B cell (primary cell): ENCODE results near the gene FUOM. TPM values are rescaled to one million over a fixed set of nuclear protein-coding genes. Genes with fewer than 3 reads are reported as not detected.

ENCODE experiments used
- ATAC-seq: fragments of 200-7000 bp; cut with Tn5 transposase; one replicate; pipeline ENCODE4 v1.10.0; 2021; ENCODE audit warnings: low read depth, mild to moderate bottlenecking, moderate number of reproducible peaks, moderate library complexity
- CTCF ChIA-PET: fragments of 350-600 bp; sonication (Branson Sonifier 250); formaldehyde crosslinking; loops from one replicate; lab custom pipeline; 2021; ENCODE audit warnings: antibody characterized with exemption, inconsistent platforms; lab: Charles Lee
- POLR2A ChIA-PET: fragments of 350-600 bp; sonication (Branson Sonifier 250); formaldehyde crosslinking; loops from one replicate; lab custom pipeline; 2021; ENCODE audit warnings: antibody characterized with exemption; lab: Charles Lee
- DNase-seq: peaks from one replicate; pipeline ENCODE4 v3.0.0; 2013
- H2AFZ ChIP-seq: 2 replicates; pipeline ENCODE4 v1.6.1; 2012; ENCODE audit warnings: mild to moderate bottlenecking, low read depth, low read length; ENCODE audit not compliant: insufficient read depth, poor library complexity, severe bottlenecking
- H3K27ac ChIP-seq, 2 donors: 1 replicate in 1 of 2; 2 replicates in 1 of 2; pipeline ENCODE4 v1.5.1; 2012 to 2013; ENCODE audit warnings: low read length in 2 of 2, mild to moderate bottlenecking in 2 of 2, moderate library complexity in 1 of 2
- H3K27me3 ChIP-seq, 4 experiments: fragments of 200-600 bp in 1 of 4; sonication (generic) in 1 of 4; replicated peaks in 1 of 4; 1 replicate in 2 of 4; 2 replicates in 2 of 4; pipeline versions ENCODE4 v1.6.1 to v1.7.0; 2013 to 2016; ENCODE audit warnings: low read length in 3 of 4, mild to moderate bottlenecking in 2 of 4, mixed read lengths in 1 of 4, moderate library complexity in 1 of 4; ENCODE audit not compliant: insufficient read depth in 4 of 4, control insufficient read depth in 3 of 4; ENCODE audit errors: control extremely low read depth in 1 of 4
- H3K36me3 ChIP-seq, 2 experiments: replicated peaks in 1 of 2; 1 replicate in 1 of 2; 2 replicates in 1 of 2; pipeline versions ENCODE4 v1.6.1 to v1.7.1; 2013; ENCODE audit warnings: low read length in 1 of 2; ENCODE audit not compliant: insufficient read depth in 2 of 2, control insufficient read depth in 1 of 2; ENCODE audit errors: control extremely low read depth in 1 of 2, extremely low read depth in 1 of 2
- H3K4me1 ChIP-seq, 2 donors: fragments of 200-600 bp in 1 of 2; sonication (generic) in 1 of 2; 1 replicate in 1 of 2; 2 replicates in 1 of 2; pipeline versions ENCODE4 v1.5.1 to v1.6.1; 2013 to 2017; ENCODE audit warnings: low read length in 2 of 2; ENCODE audit not compliant: control insufficient read depth in 2 of 2, insufficient read depth in 2 of 2
- H3K4me2 ChIP-seq: replicated peaks from 2 replicates; pipeline ENCODE3; 2012; ENCODE audit warnings: mild to moderate bottlenecking, low read depth, low read length; ENCODE audit not compliant: poor library complexity, severe bottlenecking
- H3K4me3 ChIP-seq, 5 experiments: fragments of 200-600 bp in 1 of 5; sonication (generic) in 1 of 5; 1 replicate in 3 of 5; 2 replicates in 2 of 5; pipeline versions ENCODE4 v1.5.1 to v1.7.0; 2011 to 2016; ENCODE audit warnings: low read length in 4 of 5, mild to moderate bottlenecking in 4 of 5, low read depth in 2 of 5, control low read depth in 1 of 5, moderate library complexity in 1 of 5; ENCODE audit not compliant: insufficient read depth in 1 of 5; ENCODE audit errors: control extremely low read depth in 1 of 5, extremely low read depth in 1 of 5
- H3K79me2 ChIP-seq: fragments of 200-600 bp; sonication (generic); one replicate; pipeline ENCODE4 v1.6.0; 2016; ENCODE audit warnings: low read length; ENCODE audit not compliant: control insufficient read depth, insufficient read depth
- H3K9ac ChIP-seq: fragments of 200-600 bp; sonication (generic); 2 replicates; pipeline ENCODE4 v1.6.1; 2017; ENCODE audit warnings: mild to moderate bottlenecking, low read length, moderate library complexity
- H3K9me3 ChIP-seq, 3 donors: one replicate each; pipeline versions ENCODE4 v1.6.1 to v1.7.1; 2013; ENCODE audit warnings: low read length in 2 of 3; ENCODE audit not compliant: control insufficient read depth in 2 of 3, insufficient read depth in 1 of 3; ENCODE audit errors: control extremely low read depth in 1 of 3
- H4K20me1 ChIP-seq: 2 replicates; pipeline ENCODE4 v1.6.0; 2012; ENCODE audit warnings: mild to moderate bottlenecking, low read length; ENCODE audit not compliant: insufficient read depth, control insufficient read depth, poor library complexity, severe bottlenecking
- H3K27ac Mint-ChIP-seq: one replicate; pipeline ENCODE4 v1.8.0; 2021; ENCODE audit warnings: mixed read lengths
- H3K27me3 Mint-ChIP-seq: one replicate; pipeline ENCODE4 v1.8.0; 2021; ENCODE audit warnings: mixed read lengths
- H3K4me1 Mint-ChIP-seq: one replicate; pipeline ENCODE4 v1.8.0; 2021; ENCODE audit warnings: mixed read lengths
- H3K4me3 Mint-ChIP-seq: one replicate; pipeline ENCODE4 v1.8.0; 2021; ENCODE audit warnings: mixed read lengths
- H3K9me3 Mint-ChIP-seq: one replicate; pipeline ENCODE4 v1.8.0; 2022; ENCODE audit warnings: mixed read lengths; ENCODE audit not compliant: insufficient read depth
- EZH2 ChIP-seq: IDR thresholded peaks from 2 replicates; pipeline ENCODE4 v1.6.1; 2012; ENCODE audit warnings: borderline replicate concordance, low read depth, mild to moderate bottlenecking, moderate library complexity, low read length; ENCODE audit not compliant: insufficient read depth, poor library complexity, severe bottlenecking
- WGBS: methylation state at CpG from one replicate; pipeline ENCODE4 v1.1.5; 2013; ENCODE audit warnings: missing lambda C conversion rate; ENCODE audit not compliant: insufficient coverage; 5-methylcytosine and 5-hydroxymethylcytosine counted together
- intact Hi-C: fragments of 100-400 bp; cut with micrococcal nuclease; formaldehyde crosslinking; loops from one replicate; pipeline ENCODE4 v1.10.0; 2022
- polyA plus RNA-seq: library from polyadenylated mRNA; depleted of rRNA; stranded (reverse); fragments of >200 nt; gene quantifications from 2 replicates; pipeline ENCODE4 v1.2.3, GENCODE V29; 2012
- total RNA-seq, 2 donors: library from RNA; stranded (reverse); fragments of 120-200 nt in 1 of 2; gene quantifications; 1 replicate in 1 of 2; 2 replicates in 1 of 2; pipeline versions ENCODE4 v1.2.3 to v1.2.4, GENCODE V29; 2013 to 2022
- TF ChIP-seq, protein P1 (sequence below): fragments of 200-600 bp; IDR thresholded peaks from one replicate; pipeline ENCODE4 v1.8.0; 2022; ENCODE audit warnings: antibody characterized with exemption, mild to moderate bottlenecking

Gene FUOM
- total and polyA plus RNA-seq, 2 donors (not counting 1 experiment from before 2014, with no cell fraction given), result 23.8 to 30.7 TPM

DNA sequence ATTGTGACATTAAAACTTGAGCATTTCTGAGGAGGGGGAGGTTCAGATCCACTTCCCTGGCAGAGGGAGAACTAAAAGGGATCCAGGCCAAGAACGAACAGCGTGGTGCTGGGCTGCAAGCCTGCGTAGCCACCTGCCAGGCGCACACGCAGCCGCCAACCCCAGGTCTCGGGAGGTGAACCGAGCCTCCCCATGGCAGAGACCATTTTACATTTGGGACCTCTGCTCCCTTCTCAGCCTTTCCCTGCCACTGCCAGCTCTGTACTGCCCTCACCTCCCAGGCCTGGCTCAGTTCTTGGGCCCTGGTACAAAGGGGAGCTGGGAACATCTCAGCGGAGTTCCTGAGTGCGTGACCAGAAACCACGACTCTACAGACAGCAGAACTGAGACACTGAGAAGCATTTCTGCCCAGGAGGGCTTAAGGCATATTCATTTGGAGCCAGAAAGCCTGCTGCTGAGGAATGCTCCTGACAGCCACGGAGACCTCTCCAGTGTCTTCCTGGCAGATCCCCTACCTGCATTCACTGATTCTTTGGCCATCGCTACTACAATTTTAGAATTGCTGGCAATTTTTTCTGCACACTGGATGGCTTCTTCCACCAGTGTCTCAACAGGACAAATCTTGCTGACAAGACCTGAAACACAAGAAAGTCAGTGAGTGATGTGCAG lies 7.8 kb upstream of the FUOM start:
- Mint-ChIP-seq H3K27ac (no peak overlapping the region), H3K27me3 (no peaks in the 10 kb centered on the region), H3K9me3 (no peaks in the 10 kb centered on the region), H3K4me1 (peaks cover 17% of the 10 kb centered on the region), H3K4me3 (no peak overlapping the region)
- no peak for DNase-seq
- CTCF ChIA-PET, result no interaction called here
- no peak overlapping the region for H3K4me2 ChIP-seq
- H3K27ac ChIP-seq, result no peak overlapping the region
- POLR2A ChIA-PET, result no interaction called here
- no peak for ATAC-seq
- H3K27me3 ChIP-seq, result no peaks in the 10 kb centered on the region
- peaks cover 12 to 19% of the 10 kb centered on the region in 2 donors for H3K4me1 ChIP-seq
- H4K20me1 ChIP-seq, result no peaks in the 10 kb centered on the region
- H3K9ac ChIP-seq, result no peak overlapping the region
- 89% methylated on average over 13 of the region's 13 CpGs for WGBS
- TF ChIP-seq, protein P1, sequence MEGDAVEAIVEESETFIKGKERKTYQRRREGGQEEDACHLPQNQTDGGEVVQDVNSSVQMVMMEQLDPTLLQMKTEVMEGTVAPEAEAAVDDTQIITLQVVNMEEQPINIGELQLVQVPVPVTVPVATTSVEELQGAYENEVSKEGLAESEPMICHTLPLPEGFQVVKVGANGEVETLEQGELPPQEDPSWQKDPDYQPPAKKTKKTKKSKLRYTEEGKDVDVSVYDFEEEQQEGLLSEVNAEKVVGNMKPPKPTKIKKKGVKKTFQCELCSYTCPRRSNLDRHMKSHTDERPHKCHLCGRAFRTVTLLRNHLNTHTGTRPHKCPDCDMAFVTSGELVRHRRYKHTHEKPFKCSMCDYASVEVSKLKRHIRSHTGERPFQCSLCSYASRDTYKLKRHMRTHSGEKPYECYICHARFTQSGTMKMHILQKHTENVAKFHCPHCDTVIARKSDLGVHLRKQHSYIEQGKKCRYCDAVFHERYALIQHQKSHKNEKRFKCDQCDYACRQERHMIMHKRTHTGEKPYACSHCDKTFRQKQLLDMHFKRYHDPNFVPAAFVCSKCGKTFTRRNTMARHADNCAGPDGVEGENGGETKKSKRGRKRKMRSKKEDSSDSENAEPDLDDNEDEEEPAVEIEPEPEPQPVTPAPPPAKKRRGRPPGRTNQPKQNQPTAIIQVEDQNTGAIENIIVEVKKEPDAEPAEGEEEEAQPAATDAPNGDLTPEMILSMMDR, result no peak
- no peak for TF ChIP-seq EZH2
- peaks cover 0 to 8% (median 0%) of the 10 kb centered on the region in 3 donors for H3K9me3 ChIP-seq
- intact Hi-C loops, result no loop called here
- H2AFZ ChIP-seq, result no peak overlapping the region
- H3K79me2 ChIP-seq, result no peaks in the 10 kb centered on the region
- H3K36me3 ChIP-seq, result peaks cover 0 to 53% of the 10 kb centered on the region in 2 experiments
- H3K4me3 ChIP-seq, result no peak overlapping the region

DNA sequence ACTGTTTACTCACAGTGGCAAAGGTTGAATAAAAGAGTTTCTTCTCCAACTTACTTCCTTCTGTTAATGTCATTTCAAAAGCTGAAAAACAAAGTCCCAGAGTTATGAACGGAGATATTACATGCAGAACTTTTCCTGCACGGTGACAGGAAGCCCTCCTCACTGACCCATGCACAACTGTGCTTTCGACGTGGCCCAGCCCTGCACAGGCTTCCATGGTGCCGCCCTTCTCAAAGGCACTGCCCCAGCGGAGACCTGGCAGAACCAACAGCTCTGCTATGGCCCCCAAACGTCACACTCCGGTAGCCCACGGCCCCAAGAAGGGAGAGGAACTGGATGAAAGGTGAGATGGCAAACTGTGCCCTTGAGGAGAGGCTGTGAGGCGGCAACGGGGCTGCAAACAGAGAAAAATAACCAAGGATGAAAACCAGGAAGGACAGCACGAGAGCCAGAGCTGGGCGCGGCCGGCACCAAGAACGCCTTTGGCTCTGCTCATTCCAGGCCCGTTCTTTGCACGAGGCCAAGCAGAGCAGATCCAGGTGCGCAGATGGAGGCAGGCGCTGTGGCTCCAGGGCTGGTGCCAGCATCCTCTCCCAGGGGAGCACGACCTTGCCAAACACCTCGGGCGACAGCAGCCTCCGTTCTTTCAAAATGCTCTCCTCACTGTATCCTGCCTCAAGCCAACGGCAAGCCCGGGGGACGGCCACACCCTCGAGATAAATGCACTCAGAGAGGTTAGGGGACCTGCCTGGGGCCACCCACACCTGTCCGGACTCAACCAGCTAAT lies 7.0 kb upstream of the FUOM start:
- no peak overlapping the region for H3K4me3 ChIP-seq
- no peak overlapping the region for H2AFZ ChIP-seq
- no peak overlapping the region for H3K4me3 Mint-ChIP-seq
- H3K27me3 Mint-ChIP-seq, result no peaks in the 10 kb centered on the region
- no peak overlapping the region for H3K27ac Mint-ChIP-seq
- DNase-seq (no peak), ATAC-seq (no peak)
- peaks cover 12 to 21% of the 10 kb centered on the region in 2 donors for H3K4me1 ChIP-seq
- H4K20me1 ChIP-seq, result no peaks in the 10 kb centered on the region
- POLR2A ChIA-PET, result no interaction called here
- no peaks in the 10 kb centered on the region for H3K27me3 ChIP-seq
- H3K79me2 ChIP-seq, result no peaks in the 10 kb centered on the region
- no peak overlapping the region for H3K4me2 ChIP-seq
- H3K4me1 Mint-ChIP-seq, result peaks cover 25% of the 10 kb centered on the region
- intact Hi-C loops, result no loop called here
- H3K27ac ChIP-seq, result no peak overlapping the region
- no peak for TF ChIP-seq EZH2
- TF ChIP-seq, protein P1, result no peak
- H3K9ac ChIP-seq, result no peak overlapping the region
- H3K9me3 Mint-ChIP-seq, result no peaks in the 10 kb centered on the region
- WGBS, result 96% methylated on average over 23 of the region's 29 CpGs
- peaks cover 0 to 10% (median 0%) of the 10 kb centered on the region in 3 donors for H3K9me3 ChIP-seq
- CTCF ChIA-PET, result no interaction called here
- H3K36me3 ChIP-seq, result peaks cover 0 to 46% of the 10 kb centered on the region in 2 experiments
